Astrocyte (in vitro differentiated cells and primary cell): ENCODE results near the gene KCTD19.

Source experiments
- EZH2 ChIP-seq: IDR thresholded peaks from 2 replicates; pipeline ENCODE4 v1.6.1; 2012; ENCODE audit warnings: mild to moderate bottlenecking, low read length, inconsistent platforms; ENCODE audit not compliant: insufficient read depth
- TF ChIP-seq, protein P1 (sequence below): IDR thresholded peaks from 2 replicates; pipeline ENCODE4 v1.5.1; 2011; ENCODE audit warnings: low read depth, mild to moderate bottlenecking, inconsistent platforms, low read length, moderate library complexity; ENCODE audit not compliant: insufficient read depth

DNA sequence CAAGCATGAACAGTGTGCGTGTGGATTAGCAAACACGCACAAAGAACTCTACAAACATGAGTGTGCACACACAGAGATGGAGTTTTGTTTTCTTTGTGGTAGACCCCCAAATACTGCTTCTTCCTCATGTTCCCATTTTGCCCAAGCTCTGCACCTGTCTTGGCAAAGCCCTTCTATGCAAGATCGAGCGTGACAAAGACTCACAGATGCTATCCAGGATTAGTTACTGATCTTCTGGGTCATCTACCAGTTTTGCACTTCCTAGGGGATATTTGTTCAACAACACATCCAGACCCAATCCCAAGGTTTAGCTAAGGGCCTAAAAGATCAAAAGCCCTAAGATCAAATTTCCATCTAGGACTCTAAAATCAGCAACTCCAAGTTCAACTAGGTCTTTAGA is 16.1 kb upstream of the KCTD19 start:
- TF ChIP-seq, protein P1, sequence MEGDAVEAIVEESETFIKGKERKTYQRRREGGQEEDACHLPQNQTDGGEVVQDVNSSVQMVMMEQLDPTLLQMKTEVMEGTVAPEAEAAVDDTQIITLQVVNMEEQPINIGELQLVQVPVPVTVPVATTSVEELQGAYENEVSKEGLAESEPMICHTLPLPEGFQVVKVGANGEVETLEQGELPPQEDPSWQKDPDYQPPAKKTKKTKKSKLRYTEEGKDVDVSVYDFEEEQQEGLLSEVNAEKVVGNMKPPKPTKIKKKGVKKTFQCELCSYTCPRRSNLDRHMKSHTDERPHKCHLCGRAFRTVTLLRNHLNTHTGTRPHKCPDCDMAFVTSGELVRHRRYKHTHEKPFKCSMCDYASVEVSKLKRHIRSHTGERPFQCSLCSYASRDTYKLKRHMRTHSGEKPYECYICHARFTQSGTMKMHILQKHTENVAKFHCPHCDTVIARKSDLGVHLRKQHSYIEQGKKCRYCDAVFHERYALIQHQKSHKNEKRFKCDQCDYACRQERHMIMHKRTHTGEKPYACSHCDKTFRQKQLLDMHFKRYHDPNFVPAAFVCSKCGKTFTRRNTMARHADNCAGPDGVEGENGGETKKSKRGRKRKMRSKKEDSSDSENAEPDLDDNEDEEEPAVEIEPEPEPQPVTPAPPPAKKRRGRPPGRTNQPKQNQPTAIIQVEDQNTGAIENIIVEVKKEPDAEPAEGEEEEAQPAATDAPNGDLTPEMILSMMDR, result no peak
- TF ChIP-seq EZH2, result no peak
